GM12892 (cell line): ENCODE measurements around the gene SQSTM1.

Experiments
- POLR2A ChIP-seq: IDR thresholded peaks from 2 replicates; pipeline ENCODE4 v1.6.1; 2011; ENCODE audit warnings: low read depth, low read length, control low read depth
- POLR2AphosphoS5 ChIP-seq: IDR thresholded peaks from 2 replicates; pipeline ENCODE4 v1.6.1; 2011; ENCODE audit warnings: low read depth, low read length, control low read depth
- TAF1 ChIP-seq: IDR thresholded peaks from 2 replicates; pipeline ENCODE4 v1.6.1; 2011; ENCODE audit warnings: low read depth, mild to moderate bottlenecking, control low read depth, low read length, borderline replicate concordance

DNA sequence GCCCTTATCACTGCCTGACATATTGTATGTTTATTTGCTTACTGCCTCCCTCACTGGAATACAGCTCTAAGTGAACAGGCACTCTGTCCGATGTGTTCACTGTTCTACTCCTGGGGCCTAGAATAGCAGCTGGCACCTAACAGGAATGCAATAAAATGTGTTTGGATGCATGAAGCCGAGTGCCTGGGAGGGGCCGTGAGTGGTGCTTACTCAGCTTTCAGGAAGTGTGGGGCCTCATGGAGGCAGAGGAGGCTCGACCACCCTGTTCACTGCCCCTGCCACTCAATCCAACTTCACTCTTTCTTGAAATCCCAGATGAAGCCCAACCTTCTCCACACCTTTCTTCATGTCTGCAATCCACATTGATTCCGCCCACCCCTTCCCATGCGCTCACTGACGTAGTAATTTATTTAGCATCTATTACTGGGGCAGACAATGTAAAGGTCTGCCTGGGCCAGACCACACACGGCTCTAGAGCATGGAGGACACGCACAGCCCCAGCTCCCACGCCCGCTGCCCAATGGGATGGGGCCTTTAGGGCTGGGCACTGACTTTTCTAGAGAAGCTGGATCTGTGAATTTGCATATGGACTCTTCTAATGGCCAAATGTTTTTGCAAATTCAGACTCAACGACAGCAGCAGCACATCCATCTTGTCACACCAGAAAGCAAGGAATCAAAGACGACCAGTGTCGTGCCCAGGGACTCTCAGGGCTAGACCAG is 65.6 kb downstream of the SQSTM1 start:
- TF ChIP-seq POLR2A (no peak), POLR2AphosphoS5 (no peak), TAF1 (no peak)
